Astrocyte of the spinal cord (primary cell): Measurements from ENCODE around the gene TCAP.

ENCODE experiments used
- DNase-seq: peaks from one replicate; pipeline ENCODE4 v3.0.0; 2011; ENCODE audit warnings: low read depth, low spot score
- H3K4me3 ChIP-seq: 2 replicates; pipeline ENCODE4 v1.5.1; 2011; ENCODE audit warnings: low read depth, mild to moderate bottlenecking, low read length, moderate library complexity
- CTCF ChIP-seq: IDR thresholded peaks from 2 replicates; pipeline ENCODE4 v1.5.1; 2012; ENCODE audit warnings: low read depth, mild to moderate bottlenecking, low read length, inconsistent platforms
- in situ Hi-C: cut with HindIII; loops from 2 replicates; pipeline ENCODE4 v1.10.0; 2017; ENCODE audit warnings: low sequenced_read_pairs

TCAP gene

GRCh38 chr17:39635614-39636176 is 29.5 kb upstream of the TCAP start:
- TF ChIP-seq CTCF = no peak
- H3K4me3 ChIP-seq = no peak overlapping the region
- in situ Hi-C loops = no loop called here
- DNase-seq = no peak

- no peak for TF ChIP-seq CTCF
- in situ Hi-C loops = no loop called here
- peak; percentile 29 for DNase-seq
- peak overlapping the region; percentile 94 for H3K4me3 ChIP-seq
Measured at GRCh38 chr17:39636587-39636926, 28.6 kb upstream of the TCAP start.

- in situ Hi-C loops = no loop called here
- peak; percentile 87 for DNase-seq
- no peak for TF ChIP-seq CTCF
- peak within 1 kb of the TSS; percentile 94 for H3K4me3 ChIP-seq
Measured at GRCh38 chr17:39636927-39637736, 28.0 kb upstream of the TCAP start, which contains the start of gene STARD3. STARD3 (plus strand) TSS chr17:39637144; CDS start chr17:39653532, 16,388 bp downstream.

- in situ Hi-C loops = no loop called here
- no peak overlapping the region for H3K4me3 ChIP-seq
- TF ChIP-seq CTCF = no peak
- no peak for DNase-seq
Measured at GRCh38 chr17:39638317-39638716, 26.8 kb upstream of the TCAP start.

- TF ChIP-seq CTCF = no peak
- no peak for DNase-seq
- no peak overlapping the region for H3K4me3 ChIP-seq
- in situ Hi-C loops = no loop called here
Measured at GRCh38 chr17:39639043-39639442, 26.1 kb upstream of the TCAP start.

GRCh38 chr17:39639566-39640458 is 25.3 kb upstream of the TCAP start:
- no peak overlapping the region for H3K4me3 ChIP-seq
- DNase-seq = no peak
- in situ Hi-C loops = no loop called here
- TF ChIP-seq CTCF = no peak
